A549 (cell line): ENCODE results near the gene KANSL1.

Experiments
- CTCF ChIP-seq: fragments of >200 bp; sonication (Bioruptor Twin); formaldehyde crosslinking; IDR thresholded peaks from 3 replicates; pipeline ENCODE4 v1.5.1; 2016
- EP300 ChIP-seq, 2 experiments: fragments of >200 bp; sonication (Bioruptor Twin); formaldehyde crosslinking; IDR thresholded peaks; 2 replicates in 1 of 2; 3 replicates in 1 of 2; pipeline ENCODE4 v1.6.1; 2016 to 2017
- FOXS1 ChIP-seq: fragments of 250-450 bp; sonication (Bioruptor Pico); IDR thresholded peaks from 2 replicates; pipeline ENCODE4 v1.5.0; 2020; ENCODE audit warnings: mild to moderate bottlenecking, moderate library complexity
- JUN ChIP-seq, 2 experiments: fragments of >200 bp; sonication (Bioruptor Twin); formaldehyde crosslinking; IDR thresholded peaks; 2 replicates in 1 of 2; 3 replicates in 1 of 2; pipeline ENCODE4 v1.6.1; 2016 to 2017
- JUNB ChIP-seq: fragments of >200 bp; sonication (Bioruptor Twin); formaldehyde crosslinking; IDR thresholded peaks from 2 replicates; pipeline ENCODE4 v1.6.1; 2016
- MYC ChIP-seq: IDR thresholded peaks from 2 replicates; pipeline ENCODE4 v1.6.1; 2012; ENCODE audit warnings: mild to moderate bottlenecking, inconsistent platforms, low read length, improper control_type of control experiment, borderline replicate concordance
- RAD21 ChIP-seq, 2 experiments: fragments of >200 bp in 1 of 2; sonication (Bioruptor Twin) in 1 of 2; formaldehyde crosslinking in 1 of 2; IDR thresholded peaks in 1 of 2; conservative IDR thresholded peaks in 1 of 2; 2 replicates in 1 of 2; 3 replicates in 1 of 2; pipeline ENCODE4 v1.6.1; 2012 to 2018; ENCODE audit warnings: inconsistent platforms in 1 of 2
- REST ChIP-seq: fragments of 200-600 bp; sonication (generic); IDR thresholded peaks from 2 replicates; pipeline ENCODE4 v1.6.1; 2016; ENCODE audit warnings: antibody characterized with exemption, mild to moderate bottlenecking, moderate library complexity
- RFX5 ChIP-seq: fragments of 450-650 bp; IDR thresholded peaks from 2 replicates; pipeline ENCODE4 v1.7.1; 2014; ENCODE audit warnings: antibody characterized with exemption, mild to moderate bottlenecking, moderate library complexity
- USF2 ChIP-seq: fragments of 450-650 bp; IDR thresholded peaks from 2 replicates; pipeline ENCODE4 v1.6.1; 2014; ENCODE audit warnings: antibody characterized with exemption

GRCh38 chr17:46071796-46072195 lies 121.4 kb downstream of the KANSL1 start:
- TF ChIP-seq RFX5, result no peak
- no peak for TF ChIP-seq JUNB
- no peak for TF ChIP-seq CTCF
- no peak for TF ChIP-seq MYC
- TF ChIP-seq REST, result no peak
- TF ChIP-seq USF2, result no peak
- no peak for TF ChIP-seq FOXS1 (CRISPR knock-in tag)
- no peak for TF ChIP-seq EP300 (IDR thresholded peaks at IDR 0.05)
- TF ChIP-seq JUN (IDR thresholded peaks at IDR 0.05), result no peak
- TF ChIP-seq RAD21 (conservative IDR thresholded peaks at IDR 0.05 in 1 of 2, IDR thresholded peaks at IDR 0.05 in 1 of 2), result no peak
